CD4-positive, alpha-beta T cell treated with Interleukin-21 for 1 hour (primary cell): Measurements from ENCODE around the gene DCHS2.

ENCODE experiments used
- DNase-seq: peaks from one replicate; pipeline ENCODE4 v3.0.0-alpha.2; 2020

Gene DCHS2

DNA sequence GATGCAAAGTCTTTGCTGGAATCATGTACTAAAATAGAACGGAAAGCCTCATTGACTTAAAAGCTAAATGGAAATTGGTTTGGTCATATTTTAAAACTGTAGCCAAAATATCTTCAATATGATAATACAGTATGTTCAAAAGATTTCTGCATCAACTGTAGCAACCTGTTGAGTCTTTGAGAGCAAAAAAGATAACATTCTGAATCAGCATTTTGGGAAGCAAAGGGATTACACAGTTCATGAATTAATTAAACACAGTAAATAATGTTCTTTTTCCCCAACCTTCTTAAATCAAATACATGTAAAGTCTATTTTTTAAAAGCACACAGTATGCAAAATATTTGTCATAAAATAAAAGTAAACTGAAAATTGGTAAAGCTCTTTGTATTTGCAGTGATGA is 50.5 kb downstream of the DCHS2 start:
- DNase-seq = no peak

DNA sequence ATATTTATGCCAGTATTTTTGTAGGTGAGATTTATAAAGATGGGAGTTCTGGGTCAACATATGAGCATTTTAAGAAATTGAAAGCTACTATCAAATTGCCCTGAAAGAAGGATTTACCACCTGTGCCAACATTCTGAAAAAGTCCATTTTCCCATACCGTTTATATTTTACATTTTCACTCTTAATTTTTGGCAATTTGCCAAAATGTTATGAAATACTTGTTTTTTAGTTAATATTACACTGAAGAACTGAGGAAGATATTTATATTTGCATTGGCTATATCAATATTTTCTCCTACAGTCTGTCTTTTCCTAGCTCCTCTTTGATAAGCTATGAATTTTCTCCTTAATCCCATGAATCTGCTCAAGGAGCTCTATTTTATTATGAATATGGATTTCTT is 52.4 kb downstream of the DCHS2 start:
- no peak for DNase-seq

DNA sequence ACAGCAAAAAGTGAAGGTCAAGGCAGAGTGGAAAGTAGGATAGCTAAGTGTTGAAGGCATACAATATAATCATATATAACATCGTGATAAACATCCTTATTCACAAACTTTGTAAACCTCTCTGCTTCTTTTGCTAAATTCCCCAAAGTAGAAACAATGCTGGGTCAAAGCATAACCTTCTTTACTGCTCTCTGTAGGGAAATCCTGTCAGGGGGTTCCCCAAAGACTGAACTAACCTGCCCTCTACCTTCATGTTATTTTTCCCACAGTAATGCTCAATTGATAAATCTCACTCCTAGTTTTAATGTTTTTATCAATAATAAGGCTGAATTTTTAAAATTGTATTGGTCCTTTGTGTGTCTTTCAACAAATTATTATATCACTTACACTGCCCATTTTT is 55.7 kb downstream of the DCHS2 start:
- no peak for DNase-seq

DNA sequence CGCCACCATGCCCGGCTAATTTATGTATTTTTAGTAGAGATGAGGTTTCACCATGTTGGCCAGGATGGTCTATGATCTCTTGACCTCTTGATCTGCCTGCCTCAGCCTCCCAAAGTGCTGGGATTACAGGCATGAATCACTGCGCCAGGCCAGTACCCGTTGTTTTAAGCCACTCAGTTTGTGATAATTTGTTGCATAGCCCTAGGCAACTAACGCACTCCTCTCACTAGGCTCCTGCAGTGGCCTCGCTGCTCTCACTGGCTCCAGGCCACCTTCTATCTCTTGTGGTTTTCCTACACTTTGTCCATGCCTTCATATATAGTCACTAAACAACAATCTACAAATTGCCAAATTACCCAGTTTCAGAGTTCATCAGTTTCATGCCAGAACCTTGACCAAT is 58.1 kb downstream of the DCHS2 start:
- DNase-seq = no peak

DNA sequence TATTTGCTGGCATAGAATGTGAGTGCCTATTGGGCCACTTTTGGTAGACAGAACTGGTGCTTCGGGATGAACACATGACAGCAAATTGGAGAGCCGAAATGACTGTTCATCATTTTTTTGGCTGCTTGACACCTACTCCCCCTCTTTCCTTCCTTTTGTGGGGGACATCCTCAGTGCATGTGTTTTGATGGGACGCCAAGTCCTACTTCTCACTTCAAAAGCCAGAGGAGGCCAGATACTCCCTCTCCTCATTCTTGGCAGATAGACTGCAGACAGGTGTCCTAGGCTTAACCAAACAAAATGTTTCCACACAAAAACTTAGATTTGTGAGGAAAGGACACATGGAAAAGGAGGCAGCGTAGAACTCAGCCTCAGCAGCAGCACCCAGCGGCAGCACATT is 62.4 kb downstream of the DCHS2 start:
- no peak for DNase-seq

DNA sequence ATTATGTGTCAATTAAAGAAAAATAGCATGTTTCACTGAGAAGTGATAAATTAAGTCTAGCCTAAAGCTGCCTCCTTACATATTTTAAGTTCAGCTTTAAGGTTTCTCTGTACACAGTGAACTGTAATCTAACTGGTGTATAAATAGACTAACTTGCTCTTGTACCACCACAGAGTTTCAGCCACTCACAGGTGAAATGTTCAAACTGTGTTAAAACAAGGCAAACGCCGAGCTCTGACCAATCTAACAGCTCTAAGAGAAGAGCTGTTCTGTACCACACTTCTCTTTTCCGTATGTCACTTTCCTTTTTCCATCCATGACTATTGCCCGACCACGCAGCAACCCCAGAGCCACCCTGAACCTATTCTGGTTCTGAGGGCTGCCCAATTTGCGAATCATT is 64.5 kb downstream of the DCHS2 start:
- no peak for DNase-seq

DNA sequence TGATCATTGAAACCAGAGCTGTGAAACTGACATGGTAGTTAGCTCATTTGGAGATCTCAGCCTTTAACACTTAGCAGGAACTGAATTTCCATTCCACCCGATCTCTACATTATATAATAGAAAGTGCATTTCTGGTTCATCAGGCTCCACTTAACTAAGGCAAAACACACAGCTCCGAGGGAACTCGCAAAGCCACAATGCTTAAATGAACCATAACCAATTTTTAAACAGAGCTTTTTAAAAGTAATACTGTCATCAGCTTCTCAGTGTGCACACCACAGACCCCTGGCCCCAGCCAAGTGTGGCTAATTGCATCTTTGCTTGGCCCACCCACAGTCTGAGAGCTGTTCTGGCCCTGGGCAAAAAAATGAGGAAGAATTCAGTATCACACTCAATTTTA is 66.1 kb downstream of the DCHS2 start:
- DNase-seq = no peak

DNA sequence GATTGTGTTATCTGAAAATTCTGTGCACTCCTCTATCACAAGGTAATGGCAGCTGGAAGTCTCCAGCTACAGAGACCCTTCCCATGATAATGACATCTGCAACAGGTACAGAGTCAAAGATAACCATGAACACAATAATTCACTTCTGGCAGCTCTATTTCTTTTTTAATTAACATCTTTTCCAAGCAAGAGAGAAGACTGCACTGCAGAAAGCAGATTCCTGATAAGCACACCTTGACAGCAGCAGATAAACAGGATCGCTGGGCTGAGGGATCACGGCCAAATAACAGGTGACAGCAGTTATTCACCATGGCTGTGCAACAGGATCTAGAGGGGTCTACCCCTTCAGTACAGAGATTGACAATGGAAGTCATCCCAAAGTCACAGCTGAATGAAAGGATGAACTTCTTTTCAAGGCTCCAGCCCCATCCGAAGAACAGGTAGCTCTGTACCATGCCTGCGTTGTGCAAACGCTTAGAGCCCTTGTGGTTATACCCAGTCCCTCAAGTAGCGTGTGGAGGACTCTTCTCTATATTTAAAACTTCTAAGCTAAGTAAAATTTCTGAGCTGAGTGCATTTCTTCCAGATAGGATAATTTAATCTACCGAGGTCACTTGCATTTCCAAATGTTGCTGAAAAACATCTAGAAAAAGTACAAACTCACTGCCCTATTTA is 66.7 kb downstream of the DCHS2 start:
- no peak for DNase-seq

DNA sequence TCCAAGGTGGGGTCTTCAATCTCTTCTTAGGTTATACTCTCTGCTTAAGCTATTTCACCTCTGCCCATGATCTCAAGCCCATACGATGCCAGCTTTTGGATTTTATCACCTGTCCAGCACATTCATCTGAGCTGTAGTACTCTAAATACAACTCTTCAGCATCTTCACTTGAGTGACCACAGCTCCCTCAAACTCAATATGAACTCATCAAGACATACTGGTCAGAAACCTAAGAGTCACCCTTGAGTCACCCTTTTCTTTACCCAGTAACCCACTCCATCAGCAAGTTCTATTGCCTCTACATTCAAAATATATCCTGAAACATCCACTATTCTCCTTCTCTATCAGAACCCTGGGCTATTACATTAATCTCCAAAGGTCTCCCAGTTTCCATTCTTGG is 69.4 kb downstream of the DCHS2 start:
- no peak for DNase-seq

DNA sequence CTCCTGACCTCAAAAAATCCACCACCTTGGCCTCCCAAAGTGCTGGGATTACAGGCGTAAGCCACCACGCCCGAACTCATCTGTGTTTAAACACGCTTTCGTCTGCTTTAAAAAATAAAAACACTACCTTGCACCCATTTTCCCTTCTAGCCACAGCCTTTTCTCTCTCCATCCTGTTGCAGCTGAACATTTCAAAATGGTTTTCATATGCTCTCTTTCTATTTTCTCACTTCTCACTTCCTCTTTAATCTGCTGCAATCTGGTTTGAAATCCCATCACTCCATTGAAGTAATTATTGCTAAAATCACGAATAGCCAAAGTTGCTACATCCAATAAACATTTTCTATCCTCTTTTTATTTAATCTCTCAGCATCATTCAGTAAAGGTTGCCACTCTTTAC is 70.0 kb downstream of the DCHS2 start:
- DNase-seq = no peak

DNA sequence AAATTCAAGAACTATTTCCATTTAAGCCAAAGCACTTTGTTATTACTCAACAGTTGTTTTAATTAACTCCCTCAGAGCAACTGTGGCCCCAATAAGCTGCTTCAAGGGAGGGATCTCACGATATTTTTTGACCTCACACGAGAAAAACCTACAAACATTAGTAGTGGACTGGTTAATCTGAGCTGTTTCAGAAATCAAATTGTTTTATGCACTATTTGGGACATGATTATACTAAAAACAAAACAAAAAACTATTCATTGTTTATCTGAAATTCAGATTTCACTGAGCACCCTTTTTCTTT is 74.3 kb downstream of the DCHS2 start:
- no peak for DNase-seq

DNA sequence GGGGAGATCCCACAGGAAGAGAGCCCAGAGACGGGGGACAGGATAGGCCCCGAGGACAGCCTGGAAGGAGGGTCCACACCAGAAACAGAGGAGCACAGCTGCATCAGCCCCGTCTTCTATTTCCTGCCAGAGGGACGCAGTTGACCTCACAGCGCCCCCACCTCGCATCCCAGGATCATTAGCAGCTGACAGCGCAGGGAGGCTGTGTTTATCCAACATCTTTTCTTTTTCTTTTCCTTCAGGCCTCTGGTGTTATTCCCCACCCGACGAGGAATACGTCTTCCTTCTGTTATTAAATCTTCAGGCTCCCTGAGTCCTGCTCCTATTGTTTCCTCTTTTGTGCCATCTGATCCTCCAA is 75.4 kb downstream of the DCHS2 start:
- DNase-seq = no peak

DNA sequence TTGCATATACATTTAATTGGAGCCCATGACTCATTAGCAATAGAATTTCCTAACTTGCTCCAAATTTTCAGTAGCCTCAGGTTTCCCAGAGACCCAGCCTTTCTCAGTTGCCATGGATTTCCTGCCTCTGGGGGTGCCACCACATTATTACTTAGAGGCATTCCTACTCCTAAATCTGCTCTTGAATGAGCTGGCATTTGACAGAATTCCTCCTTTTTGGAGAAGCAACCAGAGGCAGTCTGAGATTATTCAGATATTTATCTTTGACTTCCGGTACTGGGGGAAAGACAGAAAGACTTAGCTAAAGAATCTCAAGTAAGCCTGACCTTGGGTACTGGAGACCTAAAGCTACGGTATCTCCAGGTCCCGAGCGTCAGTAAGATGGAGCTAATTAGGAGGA is 76.3 kb downstream of the DCHS2 start:
- DNase-seq = no peak

DNA sequence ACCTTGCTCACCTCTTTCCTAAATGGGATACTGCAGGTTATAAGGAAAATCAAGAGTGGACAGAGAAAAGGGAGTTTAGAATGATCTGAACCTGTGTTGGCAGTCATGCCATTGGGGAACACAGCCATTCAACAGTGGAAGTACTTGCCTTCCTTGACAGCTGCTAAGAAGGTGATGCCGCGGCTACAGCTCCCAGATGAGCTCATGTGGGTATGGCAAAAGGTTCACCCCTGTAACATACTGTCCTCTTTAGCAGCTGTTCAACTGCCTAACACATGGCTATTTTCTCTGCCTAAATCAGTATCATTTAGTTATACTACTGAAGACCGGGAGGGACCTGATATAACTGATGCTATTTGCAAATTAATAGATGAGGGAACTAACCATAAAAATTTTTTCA is 76.8 kb downstream of the DCHS2 start:
- DNase-seq = no peak

DNA sequence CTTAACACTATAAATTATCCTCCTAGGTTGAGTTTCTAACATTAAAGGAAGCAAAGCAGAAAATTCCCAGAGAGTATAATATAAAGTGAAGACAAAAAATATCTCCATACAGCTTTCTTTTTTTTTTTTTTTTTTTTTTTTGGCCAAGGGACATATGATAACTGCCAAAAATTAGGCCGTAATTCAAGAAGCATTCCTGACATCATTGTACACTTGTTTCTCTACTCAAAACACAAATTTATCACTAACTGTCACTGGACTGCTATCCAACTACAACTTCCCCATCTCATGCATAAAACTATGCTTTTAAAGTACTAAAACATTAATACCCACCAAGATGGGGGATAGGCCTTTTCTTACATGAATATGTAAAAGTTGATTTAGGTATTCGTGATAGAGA is 77.2 kb downstream of the DCHS2 start:
- DNase-seq = no peak

DNA sequence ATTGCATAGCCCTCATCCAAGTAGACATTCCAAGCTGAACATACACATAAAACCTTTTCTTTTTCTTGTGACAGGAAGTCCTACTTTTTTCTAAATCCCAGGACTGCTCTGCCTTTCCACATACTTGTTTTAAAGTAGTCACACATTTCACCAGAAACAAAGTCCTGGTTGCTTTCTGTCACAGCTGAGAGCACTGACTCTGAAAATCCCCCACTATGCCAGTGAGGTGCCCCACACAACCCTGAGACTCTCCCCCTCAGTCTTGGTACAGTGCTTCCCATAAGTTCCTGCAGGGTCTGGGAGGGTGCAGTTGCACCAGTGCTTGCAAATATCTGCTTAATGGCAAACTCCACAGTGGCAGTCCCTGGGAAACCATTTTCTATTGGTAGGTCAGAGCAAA is 84.2 kb downstream of the DCHS2 start:
- no peak for DNase-seq

DNA sequence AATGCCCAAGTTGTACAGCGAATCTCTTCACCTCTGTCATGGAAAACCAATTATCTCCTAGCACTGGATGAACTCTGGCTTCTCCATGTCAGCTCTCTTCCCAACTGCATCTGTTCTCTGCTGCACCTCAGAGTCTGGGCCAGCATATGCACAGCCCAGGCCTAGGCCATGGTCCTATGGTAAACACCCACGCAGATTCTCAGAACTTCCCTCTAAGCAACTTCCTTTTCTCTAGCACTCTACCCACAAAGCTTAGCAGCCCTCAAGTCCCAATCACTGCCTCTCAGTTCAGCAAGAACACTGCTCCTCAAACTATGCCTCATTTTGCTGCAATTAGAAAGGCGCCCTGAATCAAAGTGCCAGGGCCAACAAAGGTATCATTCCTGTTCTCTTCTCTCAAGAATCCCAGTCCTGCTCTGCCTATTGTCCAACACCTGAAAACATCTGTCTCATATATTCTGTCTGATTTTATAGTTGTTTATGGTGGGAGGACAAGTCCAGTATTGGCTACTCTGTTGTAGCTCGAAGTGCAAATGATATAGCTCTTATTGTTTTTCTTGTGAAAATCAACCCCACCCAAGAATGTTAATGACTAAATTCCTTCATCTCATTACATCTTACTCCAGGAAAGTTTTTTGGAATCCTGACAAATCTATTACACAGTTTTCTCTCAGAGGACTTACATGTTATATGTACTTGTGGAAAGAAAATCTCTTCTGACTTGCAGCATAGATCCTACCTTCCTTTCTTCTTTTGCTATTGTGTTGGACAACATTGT is 85.4 kb downstream of the DCHS2 start:
- DNase-seq = no peak

DNA sequence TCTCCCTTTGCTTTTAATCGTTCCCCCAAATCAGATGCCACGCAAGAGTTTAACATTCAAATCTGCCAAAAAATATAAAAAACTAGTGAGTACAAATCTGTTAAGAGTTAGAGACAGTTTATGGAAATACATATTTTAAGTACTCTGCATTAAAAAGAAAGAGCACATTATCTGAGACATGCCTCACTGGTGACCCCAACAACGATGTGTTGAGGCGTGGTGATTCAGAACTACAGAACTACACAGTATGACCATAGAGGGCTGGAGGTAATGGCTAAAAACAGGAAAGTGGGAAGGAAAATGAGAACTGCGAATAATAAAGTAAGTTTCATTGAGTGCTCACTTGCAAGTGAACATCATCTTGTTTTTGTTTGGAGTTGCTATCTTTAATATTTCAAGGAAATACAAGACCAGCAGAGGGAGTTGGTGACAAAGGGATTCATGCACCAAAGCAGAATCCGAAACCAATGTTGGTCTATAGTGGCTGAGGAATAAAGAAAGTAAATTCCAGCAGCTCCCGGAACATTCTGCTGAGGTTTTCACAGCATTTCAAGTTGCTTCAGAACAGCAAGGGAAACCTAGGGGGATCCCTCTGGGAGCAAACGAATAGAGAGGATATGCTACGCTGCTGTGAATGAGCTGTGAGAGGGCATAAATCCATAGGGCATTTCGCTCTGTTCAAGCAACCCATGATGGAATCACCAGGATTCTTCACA is 92.2 kb downstream of the DCHS2 start:
- DNase-seq = no peak

DNA sequence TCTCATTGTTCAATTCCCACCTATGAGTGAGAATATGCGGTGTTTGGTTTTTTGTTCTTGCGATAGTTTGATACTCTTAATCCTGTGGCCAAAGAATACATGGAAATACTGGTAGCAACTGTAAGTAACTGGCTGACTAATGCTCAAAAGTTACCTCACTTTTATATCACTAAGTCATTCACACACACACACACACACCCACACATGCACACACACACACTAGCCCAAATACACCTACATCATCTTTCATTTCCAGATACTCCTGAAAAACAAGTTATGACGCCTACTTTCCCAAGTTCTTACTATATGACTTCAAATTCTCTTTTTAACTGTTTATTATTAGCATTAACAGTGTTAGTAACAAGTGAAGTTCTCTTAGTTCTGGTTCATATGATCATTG is 101.3 kb downstream of the DCHS2 start:
- DNase-seq = no peak

DNA sequence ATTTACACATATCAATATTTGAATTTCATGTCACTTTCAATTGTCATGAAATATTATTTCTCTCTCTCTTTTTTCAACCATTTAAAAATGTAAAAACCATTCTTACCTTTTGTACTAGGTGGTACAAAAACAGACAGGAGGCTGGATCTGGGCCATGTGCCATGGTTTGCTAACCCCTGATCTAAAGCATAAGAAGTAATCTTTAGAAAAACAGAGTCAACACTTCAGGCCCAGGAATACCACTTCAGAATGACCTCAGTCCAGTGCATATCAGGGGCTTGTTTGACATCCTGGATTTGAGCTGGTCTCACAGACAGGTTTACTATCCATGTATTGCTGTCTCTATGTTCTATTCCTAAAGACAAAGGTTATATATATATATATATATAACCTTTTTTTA is 102.5 kb downstream of the DCHS2 start:
- DNase-seq = no peak

DNA sequence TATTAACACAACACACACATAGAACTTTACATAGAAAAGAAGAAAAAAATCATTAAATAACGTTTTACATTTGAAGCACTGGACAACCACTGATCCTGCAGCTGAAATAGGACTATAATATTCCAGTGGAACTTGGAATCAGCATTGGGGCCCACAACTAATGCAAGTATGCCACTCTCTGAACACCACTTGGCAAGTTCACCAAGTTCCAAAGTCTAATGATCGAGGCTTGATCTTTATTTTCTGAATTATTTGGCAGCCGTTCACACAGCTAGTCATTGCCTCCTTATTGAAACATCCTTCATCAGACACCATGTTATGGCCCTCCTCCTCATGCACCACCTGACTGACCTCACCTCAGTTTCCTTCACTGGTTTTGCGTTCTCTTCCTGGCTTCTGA is 107.6 kb downstream of the DCHS2 start:
- DNase-seq = no peak

DNA sequence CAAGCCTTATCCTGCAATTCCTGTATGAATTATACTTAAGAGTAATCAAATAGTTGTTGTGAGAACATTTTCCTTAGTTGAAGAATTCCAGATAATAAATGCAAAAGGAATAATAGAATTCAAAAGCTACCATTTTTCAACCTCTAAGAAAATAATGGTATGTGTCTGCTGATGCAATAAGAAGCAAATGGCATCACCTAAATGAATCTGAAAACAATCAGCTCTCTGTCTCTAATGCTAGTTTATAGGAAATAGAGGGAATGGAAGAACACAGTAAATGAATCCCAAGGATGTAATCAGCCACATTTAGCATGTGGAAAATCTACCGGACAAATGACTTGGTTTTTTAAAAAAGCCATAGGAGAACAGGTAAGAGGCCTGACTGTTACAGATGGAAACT is 115.1 kb downstream of the DCHS2 start:
- no peak for DNase-seq

DNA sequence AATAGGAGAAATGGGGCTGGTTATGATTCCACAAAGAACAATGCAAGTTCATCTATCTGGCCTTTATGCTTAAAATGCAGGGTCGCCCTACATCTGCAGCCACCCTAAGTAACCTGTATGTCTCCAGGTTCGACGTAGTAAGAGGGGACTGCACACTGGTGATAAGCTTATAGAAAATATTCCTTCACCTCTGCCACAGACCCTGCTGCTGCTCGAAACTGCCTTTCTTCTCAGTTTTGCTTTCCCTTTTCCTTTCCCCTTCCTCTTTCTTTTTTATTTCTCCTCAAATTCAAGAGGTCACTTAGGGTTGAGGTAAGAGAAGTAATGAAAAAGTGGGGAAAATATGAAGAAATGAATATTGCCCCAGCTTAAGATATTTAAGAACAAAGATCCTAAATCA is 123.5 kb downstream of the DCHS2 start:
- DNase-seq = no peak

DNA sequence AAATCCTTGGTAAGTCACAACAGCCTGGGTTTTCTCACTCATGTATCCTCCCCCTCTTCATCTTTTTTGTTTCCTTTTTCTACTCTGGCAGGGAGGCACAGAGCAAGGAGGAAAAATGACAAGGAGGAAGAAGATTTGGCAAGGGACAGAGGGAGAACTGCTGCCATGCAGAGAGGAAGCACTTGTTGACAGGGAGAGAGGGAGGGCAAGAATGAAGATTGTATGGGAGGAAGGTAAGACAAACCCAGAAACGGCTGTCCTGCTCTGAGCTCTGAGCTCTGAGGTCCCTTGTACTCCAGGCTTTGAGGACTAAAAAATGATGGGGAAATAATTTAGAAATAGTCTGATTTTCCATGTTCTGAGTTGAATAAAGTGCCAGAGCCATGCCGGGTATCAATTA is 123.9 kb downstream of the DCHS2 start:
- DNase-seq = no peak

DNA sequence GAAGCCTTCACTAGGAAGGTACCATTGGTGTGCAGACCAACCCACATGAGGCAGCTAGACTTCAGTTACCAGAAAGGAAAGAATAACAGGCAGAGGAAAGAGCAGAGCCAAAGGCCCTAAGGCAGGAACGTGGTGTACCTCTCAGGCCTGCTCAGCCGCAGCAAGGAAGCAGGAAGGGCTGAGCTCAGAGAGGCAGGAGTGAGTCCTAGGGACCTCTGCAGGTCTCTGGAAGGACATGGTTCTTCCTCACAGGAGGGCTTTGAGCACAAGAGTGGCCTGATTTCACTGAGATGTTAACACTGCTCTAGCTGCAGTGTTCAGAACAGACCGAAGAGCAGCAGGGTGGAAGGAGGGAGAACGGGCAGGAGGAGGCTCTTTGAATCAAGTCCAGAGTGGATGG is 124.6 kb downstream of the DCHS2 start:
- no peak for DNase-seq
